Lower leg skin (tissue), 4 donors: ENCODE results near the gene NME9. TPM values are rescaled to one million over a fixed set of nuclear protein-coding genes. Genes with fewer than 3 reads are reported as not detected.
A peak's percentile ranks its signal among the peaks of the same experiment; 100 is the strongest.
"Not testable (repeated sequence)": the region's sequence is repeated elsewhere in the genome, so short reads cannot be mapped to it uniquely, and the experiment has no call there.

Experiments
- DNase-seq, 2 donors: peaks; one replicate each; pipeline ENCODE4 v3.0.0-alpha.2; 2019; ENCODE audit warnings: low spot score in 2 of 2
- H3K4me3 ChIP-seq: fragments of 200-600 bp; sonication (generic); 2 replicates; pipeline ENCODE4 v1.5.1; 2017; ENCODE audit warnings: mild to moderate bottlenecking, low read depth; ENCODE audit not compliant: poor library complexity, severe bottlenecking
- POLR2A ChIP-seq, 2 donors: fragments of 450-650 bp; IDR thresholded peaks; one replicate each; pipeline ENCODE4 v1.6.1; 2016 to 2017; ENCODE audit warnings: antibody characterized with exemption in 2 of 2, mild to moderate bottlenecking in 1 of 2, moderate library complexity in 1 of 2
- WGBS, 2 donors: methylation state at CpG; one replicate each; pipeline ENCODE4 v1.1.5; 2018; 5-methylcytosine and 5-hydroxymethylcytosine counted together
- intact Hi-C: fragments of 100-400 bp; cut with DNase I; formaldehyde crosslinking; loops from one replicate; pipeline ENCODE4 v1.15.0; 2023; ENCODE audit warnings: low total_unique reads
- total RNA-seq, 4 donors: library from RNA; depleted of rRNA; stranded (reverse); fragments of >200 nt; gene quantifications; one replicate each; pipeline ENCODE4 v1.1.0, GENCODE V29; 2016
- TF ChIP-seq, protein P1 (sequence below), 3 donors: fragments of 450-650 bp; IDR thresholded peaks; one replicate each; pipeline ENCODE4 v1.5.1; 2016; ENCODE audit warnings: antibody characterized with exemption in 3 of 3, mild to moderate bottlenecking in 3 of 3, moderate library complexity in 2 of 3

NME9 gene, protein sequence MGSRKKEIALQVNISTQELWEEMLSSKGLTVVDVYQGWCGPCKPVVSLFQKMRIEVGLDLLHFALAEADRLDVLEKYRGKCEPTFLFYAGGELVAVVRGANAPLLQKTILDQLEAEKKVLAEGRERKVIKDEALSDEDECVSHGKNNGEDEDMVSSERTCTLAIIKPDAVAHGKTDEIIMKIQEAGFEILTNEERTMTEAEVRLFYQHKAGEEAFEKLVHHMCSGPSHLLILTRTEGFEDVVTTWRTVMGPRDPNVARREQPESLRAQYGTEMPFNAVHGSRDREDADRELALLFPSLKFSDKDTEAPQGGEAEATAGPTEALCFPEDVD
- under 1 TPM in 1 of 4 donors, not detected in 3; 0.42 TPM for total RNA-seq

DNA sequence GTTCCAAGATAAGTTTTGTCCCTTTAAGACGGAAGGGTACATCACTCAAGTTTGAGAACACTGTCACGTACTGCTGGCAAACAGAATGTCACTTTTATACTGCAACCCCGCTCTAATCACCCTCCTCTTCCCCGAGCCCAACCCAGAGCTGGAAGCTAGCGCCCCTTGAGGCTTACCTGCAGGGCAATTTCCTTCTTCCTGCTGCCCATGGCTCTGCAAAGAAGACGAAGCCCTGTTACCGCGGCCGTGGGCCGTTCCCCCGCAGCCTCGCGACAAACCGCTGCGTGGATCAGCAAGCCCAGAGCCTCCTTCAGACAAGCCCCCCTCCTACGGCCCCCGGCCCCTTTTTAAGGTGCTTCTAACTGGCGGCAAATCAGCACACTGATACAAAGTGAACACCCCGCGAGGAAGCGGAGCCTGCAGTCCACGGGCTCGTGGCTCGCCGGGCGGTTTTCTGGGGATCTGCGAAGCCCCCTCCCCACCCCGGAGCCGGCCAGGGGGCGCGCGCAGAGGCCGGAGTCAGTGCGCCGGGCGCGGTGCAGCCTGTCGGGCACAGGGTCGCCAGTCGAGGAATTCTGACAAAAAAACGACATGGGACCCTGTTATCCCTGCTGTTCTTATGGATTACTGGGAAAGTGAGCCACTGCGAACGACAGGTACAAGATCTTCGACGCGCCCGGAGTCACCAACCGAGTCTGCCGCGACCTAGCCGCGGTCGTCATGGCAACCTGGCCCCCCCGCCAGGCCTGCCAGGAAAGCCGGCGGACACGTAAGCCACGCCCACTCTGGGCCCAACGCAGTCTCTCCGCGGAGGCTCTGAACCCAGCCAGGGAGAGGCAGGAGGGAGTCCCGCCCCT lies at the start of gene NME9:
TSS of gene NME9 (minus strand) at position 725 of the 857 bp plus-strand sequence. CDS start at position 209, 516 bp downstream.
- intact Hi-C loops = no loop called here
- peak within 1 kb of the TSS; percentile 32 for H3K4me3 ChIP-seq
- WGBS, 2 donors = 1% methylated on average over 41 to 62 of the region's 62 CpGs
- no peak for TF ChIP-seq POLR2A (IDR thresholded peaks at IDR 0.05)
- TF ChIP-seq, protein P1, sequence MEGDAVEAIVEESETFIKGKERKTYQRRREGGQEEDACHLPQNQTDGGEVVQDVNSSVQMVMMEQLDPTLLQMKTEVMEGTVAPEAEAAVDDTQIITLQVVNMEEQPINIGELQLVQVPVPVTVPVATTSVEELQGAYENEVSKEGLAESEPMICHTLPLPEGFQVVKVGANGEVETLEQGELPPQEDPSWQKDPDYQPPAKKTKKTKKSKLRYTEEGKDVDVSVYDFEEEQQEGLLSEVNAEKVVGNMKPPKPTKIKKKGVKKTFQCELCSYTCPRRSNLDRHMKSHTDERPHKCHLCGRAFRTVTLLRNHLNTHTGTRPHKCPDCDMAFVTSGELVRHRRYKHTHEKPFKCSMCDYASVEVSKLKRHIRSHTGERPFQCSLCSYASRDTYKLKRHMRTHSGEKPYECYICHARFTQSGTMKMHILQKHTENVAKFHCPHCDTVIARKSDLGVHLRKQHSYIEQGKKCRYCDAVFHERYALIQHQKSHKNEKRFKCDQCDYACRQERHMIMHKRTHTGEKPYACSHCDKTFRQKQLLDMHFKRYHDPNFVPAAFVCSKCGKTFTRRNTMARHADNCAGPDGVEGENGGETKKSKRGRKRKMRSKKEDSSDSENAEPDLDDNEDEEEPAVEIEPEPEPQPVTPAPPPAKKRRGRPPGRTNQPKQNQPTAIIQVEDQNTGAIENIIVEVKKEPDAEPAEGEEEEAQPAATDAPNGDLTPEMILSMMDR (IDR thresholded peaks at IDR 0.05) = no peak
- peak; percentile 63 to 95 for DNase-seq

DNA sequence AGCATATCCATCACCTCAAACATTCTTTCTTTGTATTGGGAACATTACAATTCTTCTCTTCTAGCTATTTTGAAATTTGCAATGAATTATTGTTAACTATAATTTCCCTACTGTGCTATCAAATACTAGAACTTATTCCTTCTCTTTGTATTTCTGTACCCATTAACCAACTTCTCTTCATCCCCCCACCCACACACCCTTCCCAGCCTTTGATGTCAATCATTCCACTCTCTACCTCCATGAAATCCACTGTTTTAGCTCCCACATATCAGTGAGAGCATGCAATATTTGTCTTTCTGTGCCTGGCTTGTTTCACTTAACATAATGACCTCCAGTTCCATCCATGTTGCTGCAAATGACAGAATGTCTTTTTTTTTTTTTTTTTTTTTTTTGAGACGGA lies 49.3 kb upstream of the NME9 start:
- TF ChIP-seq, protein P1 (IDR thresholded peaks at IDR 0.05) = no peak
- no peak for TF ChIP-seq POLR2A (IDR thresholded peaks at IDR 0.05)
- WGBS, 2 donors = 88 to 89% methylated on average over 1 of the region's 1 CpG
- intact Hi-C loops = no loop called here
- no peak for DNase-seq
- H3K4me3 ChIP-seq = no peak overlapping the region

DNA sequence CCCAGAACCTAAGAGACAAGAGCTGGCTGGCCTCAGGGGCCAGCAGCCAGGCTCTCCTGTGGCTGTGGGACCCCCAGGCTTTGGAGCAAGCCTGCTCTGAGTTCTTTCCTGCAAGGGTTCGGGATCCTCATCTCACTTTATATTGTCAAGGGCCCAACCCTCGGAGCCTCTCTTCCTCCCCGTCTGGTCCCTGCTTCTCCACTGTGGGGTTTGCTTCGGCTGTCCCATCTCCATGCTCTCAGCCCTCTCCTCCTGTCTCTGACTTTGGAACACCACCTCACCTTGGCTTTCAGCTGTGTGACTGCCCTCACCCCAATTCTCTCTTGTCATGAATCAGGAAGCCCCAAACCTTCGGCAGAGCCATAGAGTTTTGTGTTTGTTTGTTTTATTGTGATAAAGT lies 48.7 kb upstream of the NME9 start:
- TF ChIP-seq, protein P1 (IDR thresholded peaks at IDR 0.05) = no peak
- TF ChIP-seq POLR2A (IDR thresholded peaks at IDR 0.05) = no peak
- no peak for DNase-seq
- H3K4me3 ChIP-seq = no peak overlapping the region
- intact Hi-C loops = no loop called here
- WGBS, 2 donors = 88 to 94% methylated on average over 5 of the region's 5 CpGs

DNA sequence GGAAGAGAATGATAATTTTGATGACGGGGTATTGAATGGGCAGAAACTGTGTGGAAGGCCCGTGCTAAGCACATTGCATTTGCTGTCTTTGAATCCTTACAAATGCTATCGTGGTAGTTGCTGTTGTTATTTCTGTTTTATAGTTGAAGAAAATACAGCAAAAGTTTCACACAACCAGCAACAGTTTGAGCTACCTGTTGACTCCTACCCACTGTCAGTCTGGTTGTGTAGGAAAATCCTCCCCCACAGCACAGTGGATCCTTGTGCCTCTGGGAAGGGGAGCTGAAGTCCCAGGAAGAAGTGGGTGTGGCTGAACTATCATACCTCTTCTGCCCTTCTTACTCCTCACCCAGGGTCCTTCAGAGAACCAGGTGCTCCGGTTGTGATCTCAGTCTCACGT lies 48.2 kb upstream of the NME9 start:
- 75 to 86% methylated on average over 5 of the region's 5 CpGs for WGBS, 2 donors
- intact Hi-C loops = no loop called here
- no peak for DNase-seq
- TF ChIP-seq POLR2A (IDR thresholded peaks at IDR 0.05) = no peak
- TF ChIP-seq, protein P1 (IDR thresholded peaks at IDR 0.05) = no peak
- H3K4me3 ChIP-seq = no peak overlapping the region

DNA sequence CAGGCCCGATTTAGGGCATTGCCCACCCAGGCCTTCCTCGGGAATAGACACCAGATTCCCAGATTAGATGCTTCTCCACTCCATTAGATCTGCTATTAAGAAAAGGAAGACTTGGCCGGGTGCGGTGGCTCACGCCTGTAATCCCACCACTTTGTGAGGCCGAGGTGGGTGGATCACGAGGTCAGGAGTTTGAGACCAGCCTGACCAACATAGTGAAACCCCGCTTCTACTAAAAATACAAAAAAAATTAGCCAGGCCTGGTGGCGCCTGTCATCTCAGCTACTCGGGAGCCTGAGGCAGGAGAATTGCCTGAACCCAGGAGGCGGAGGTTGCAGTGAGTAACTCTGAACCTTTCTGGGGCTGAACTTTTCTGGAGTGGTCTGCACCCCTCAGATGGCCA lies 47.6 kb upstream of the NME9 start:
- WGBS, 2 donors = 95% methylated on average over 11 of the region's 11 CpGs
- DNase-seq, H3K4me3 ChIP-seq, intact Hi-C loops: not testable (repeated sequence)

DNA sequence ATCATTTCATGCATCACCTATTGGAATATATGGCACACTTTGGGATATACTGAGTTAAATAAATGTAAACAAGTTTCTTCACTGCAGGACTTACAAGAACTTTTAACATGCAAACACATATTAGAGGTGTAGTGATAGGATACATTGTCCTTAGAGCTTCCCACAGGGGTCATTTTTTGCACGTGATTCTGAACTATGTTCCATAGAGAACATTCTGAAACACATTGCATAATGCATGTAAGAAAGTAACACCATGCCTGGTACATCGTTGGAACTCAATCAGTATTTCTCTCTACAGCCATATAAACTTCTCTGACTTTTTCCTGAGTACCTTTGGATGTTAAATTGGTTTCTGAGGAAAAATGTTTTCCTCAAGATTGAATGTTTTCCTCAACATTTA lies 47.0 kb upstream of the NME9 start:
- 77 to 87% methylated on average over 2 of the region's 2 CpGs for WGBS, 2 donors
- H3K4me3 ChIP-seq = no peak overlapping the region
- no peak for TF ChIP-seq POLR2A (IDR thresholded peaks at IDR 0.05)
- TF ChIP-seq, protein P1 (IDR thresholded peaks at IDR 0.05) = no peak
- intact Hi-C loops = no loop called here
- DNase-seq = no peak
